GM12892 (cell line): ENCODE results near the gene TXLNG.

Experiments
- POLR2A ChIP-seq: IDR thresholded peaks from 2 replicates; pipeline ENCODE4 v1.6.1; 2011; ENCODE audit warnings: low read depth, low read length, control low read depth
- TAF1 ChIP-seq: IDR thresholded peaks from 2 replicates; pipeline ENCODE4 v1.6.1; 2011; ENCODE audit warnings: low read depth, mild to moderate bottlenecking, control low read depth, low read length, borderline replicate concordance

DNA sequence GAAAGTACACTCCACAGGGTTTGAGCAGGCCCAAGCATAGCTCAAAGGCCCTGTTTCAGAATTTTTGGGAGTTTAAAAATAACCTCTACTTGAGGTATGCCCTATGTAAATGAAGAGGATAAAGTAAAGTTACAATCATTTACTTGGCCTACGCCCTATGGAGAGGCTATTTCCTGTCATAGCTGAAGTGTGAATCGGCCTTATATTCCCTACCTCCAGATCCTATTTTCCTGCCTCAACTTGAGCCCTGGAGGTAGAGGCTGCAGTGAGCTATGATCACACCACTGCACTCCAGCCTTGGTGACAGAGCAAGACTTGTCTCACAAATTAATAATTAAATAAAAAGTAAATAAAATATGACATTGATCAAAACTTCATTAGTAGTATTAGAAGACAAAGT, 11.5 kb upstream of the TXLNG start:
- TF ChIP-seq TAF1 (no peak), POLR2A (no peak)
